GM12878 (cell line): ENCODE results near the gene LCP1. TPM values are rescaled to one million over a fixed set of nuclear protein-coding genes. Genes with fewer than 3 reads are reported as not detected.

ENCODE experiments used
- ATAC-seq: fragments of 200-7000 bp; cut with Tn5 transposase; 3 replicates; pipeline ENCODE4 v1.9.1; 2020; ENCODE audit warnings: mild to moderate bottlenecking, moderate library complexity
- BruUV-seq: library from RNA; stranded (reverse); fragments of 400-500 nt; replicated peaks from 2 replicates; lab custom pipeline; 2021; lab: Mats Ljungman, UMichigan
- CTCF ChIA-PET: fragments of 300-600 bp; sonication (Branson Sonifier 250); formaldehyde crosslinking; extraction: SDS; loops from one replicate; lab custom pipeline; 2021; ENCODE audit warnings: inconsistent platforms; lab: Yijun Ruan, JAX
- POLR2A ChIA-PET: fragments of 350-600 bp; formaldehyde crosslinking; extraction: SDS; loops from one replicate; lab custom pipeline; 2021; ENCODE audit warnings: inconsistent platforms; lab: Charles Lee
- RAD21 ChIA-PET: fragments of 300-600 bp; sonication (Branson Sonifier 250); formaldehyde crosslinking; loops from one replicate; lab custom pipeline; 2023; ENCODE audit warnings: antibody characterized with exemption; ENCODE audit not compliant: unreplicated experiment; lab: Charles Lee
- SMC1A ChIA-PET: fragments of 300-600 bp; sonication (Branson Sonifier 250); formaldehyde crosslinking; loops from one replicate; lab custom pipeline; 2023; ENCODE audit not compliant: unreplicated experiment, uncharacterized antibody; lab: Charles Lee
- DNase-seq: peaks from one replicate; pipeline ENCODE4 v3.0.0-alpha.2; 2011; ENCODE audit warnings: low read depth, low spot score
- FAIRE-seq: peaks from 3 replicates; lab custom pipeline; 2011; peaks lifted over from hg19 to GRCh38; lab: Jason Lieb, UNC
- H2AFZ ChIP-seq: 2 replicates; pipeline ENCODE4 v1.6.0; 2011; ENCODE audit warnings: low read depth, low read length, control low read depth; ENCODE audit not compliant: control insufficient read depth
- H3K27ac ChIP-seq: 2 replicates; pipeline ENCODE4 v1.5.1; 2011; ENCODE audit warnings: control low read depth; ENCODE audit not compliant: control insufficient read depth, insufficient read depth
- H3K27me3 ChIP-seq, 2 experiments: replicated peaks in 1 of 2; 2 replicates each; pipeline versions ENCODE4 v1.6.0 to v1.6.1; 2011; ENCODE audit warnings: low read length in 1 of 2; ENCODE audit not compliant: control insufficient read depth in 2 of 2, insufficient read depth in 2 of 2
- H3K36me3 ChIP-seq, 2 experiments: 2 replicates each; pipeline ENCODE4 v1.5.1; 2011; ENCODE audit warnings: low read length in 1 of 2; ENCODE audit not compliant: control insufficient read depth in 2 of 2, insufficient read depth in 2 of 2
- H3K4me1 ChIP-seq: 2 replicates; pipeline ENCODE4 v1.6.1; 2011; ENCODE audit warnings: mild to moderate bottlenecking, low read length, moderate library complexity, mixed read lengths; ENCODE audit not compliant: control insufficient read depth, insufficient read depth
- H3K4me2 ChIP-seq: 2 replicates; pipeline ENCODE4 v1.6.0; 2011; ENCODE audit warnings: control low read depth; ENCODE audit not compliant: control insufficient read depth, insufficient read depth
- H3K4me3 ChIP-seq: fragments of 200-600 bp; sonication (generic); 2 replicates; pipeline ENCODE4 v1.5.1; 2016
- H3K79me2 ChIP-seq: 2 replicates; pipeline ENCODE4 v1.6.0; 2011; ENCODE audit warnings: low read length; ENCODE audit not compliant: control insufficient read depth, insufficient read depth
- H3K9ac ChIP-seq: 2 replicates; pipeline ENCODE4 v1.8.0; 2011; ENCODE audit warnings: low read length, control low read depth, mixed read lengths; ENCODE audit not compliant: control insufficient read depth, insufficient read depth
- H3K9me3 ChIP-seq: replicated peaks from 3 replicates; pipeline ENCODE4 v1.5.1; 2011; ENCODE audit warnings: mild to moderate bottlenecking, low read length; ENCODE audit not compliant: control insufficient read depth, insufficient read depth
- H4K20me1 ChIP-seq: 2 replicates; pipeline ENCODE4 v1.6.0; 2011; ENCODE audit not compliant: control insufficient read depth, insufficient read depth
- ATF3 ChIP-seq: IDR thresholded peaks from 2 replicates; pipeline ENCODE4 v1.6.1; 2011; ENCODE audit warnings: low read depth, mild to moderate bottlenecking, low read length, moderate library complexity, borderline replicate concordance; ENCODE audit errors: extremely low read depth
- GATAD2B ChIP-seq: fragments of 450-650 bp; conservative IDR thresholded peaks from 2 replicates; pipeline ENCODE4 v1.6.1; 2017; ENCODE audit warnings: low read depth, mild to moderate bottlenecking, moderate library complexity
- MEF2A ChIP-seq: IDR thresholded peaks from 2 replicates; pipeline ENCODE4 v1.6.1; 2011; ENCODE audit warnings: low read depth, mild to moderate bottlenecking, low read length, moderate library complexity; ENCODE audit not compliant: insufficient read depth
- MLLT1 ChIP-seq: fragments of 450-650 bp; IDR thresholded peaks from 2 replicates; pipeline ENCODE4 v1.6.1; 2016; ENCODE audit warnings: mild to moderate bottlenecking
- POLR2AphosphoS5 ChIP-seq: IDR thresholded peaks from 2 replicates; pipeline ENCODE4 v1.6.1; 2011; ENCODE audit warnings: mild to moderate bottlenecking, low read length, inconsistent platforms
- SUZ12 ChIP-seq: fragments of 200-600 bp; sonication (generic); IDR thresholded peaks from one replicate; pipeline ENCODE4 v1.6.1; 2018; ENCODE audit warnings: antibody characterized with exemption, mild to moderate bottlenecking; ENCODE audit not compliant: unreplicated experiment
- TBL1XR1 ChIP-seq: IDR thresholded peaks from 2 replicates; pipeline ENCODE4 v1.6.1; 2012; ENCODE audit warnings: low read depth, low read length, improper control_type of control experiment
- WGBS: methylation state at CpG from one replicate; pipeline ENCODE4 v1.1.6; 2016; ENCODE audit warnings: low lambda C conversion rate; ENCODE audit not compliant: insufficient replicate concordance, insufficient coverage; ENCODE audit errors: missing lambda C conversion rate; 5-methylcytosine and 5-hydroxymethylcytosine counted together
- in situ Hi-C: fragments of 300-500 bp; cut with MboI; formaldehyde crosslinking; loops from 9 replicates; pipeline ENCODE4 v1.14.3; 2018; ENCODE audit warnings: mixed read lengths
- intact Hi-C: fragments of 100-400 bp; cut with micrococcal nuclease; formaldehyde crosslinking; loops from one replicate; pipeline ENCODE4 v1.14.2; 2022; ENCODE audit not compliant: unreplicated experiment
- polyA plus RNA-seq, 11 experiments: library from polyadenylated mRNA; depleted of rRNA in 4 of 11; unstranded in 6 of 11; stranded (reverse) in 5 of 11; fragments of >200 nt; fragmentation: Nextera tagmentation in 4 of 11; fragmentation: Illumina TruSeq in 1 of 11; extraction: Ambion mirVana in 4 of 11; extraction: Trizol in 1 of 11; gene quantifications; 1 replicate in 1 of 11; 2 replicates in 10 of 11; pipeline versions ENCODE4 v1.2.1 to v1.2.3, GENCODE V29; 2011 to 2016; ENCODE audit warnings: inconsistent platforms in 2 of 11, missing spikeins in 2 of 11, low read depth in 1 of 11
- total RNA-seq, 4 experiments: library from RNA; depleted of rRNA in 3 of 4; stranded (reverse); fragments of >200 nt in 3 of 4; fragmentation: Illumina TruSeq in 1 of 4; extraction: Trizol in 1 of 4; gene quantifications; 2 replicates each; pipeline versions ENCODE4 v1.2.1 to v1.2.3, GENCODE V29; 2013 to 2021

Gene LCP1
- total and polyA plus RNA-seq, 10 of the 15 experiments (the other 5 are each of a cell fraction or from before 2014, with no cell fraction given): 775 to 2,201 (median 1,556) TPM

- H3K4me1 ChIP-seq: peaks cover 57% of the 10 kb centered on the region
- intact Hi-C loops: loop anchor here (1.0 to 5.0 kb wide), 2 partner anchors 15 to 750 kb away; partner anchors contain the start of genes LCP1 and SLC25A30
- ChIA-PET SMC1A (interaction anchor here (1.1 to 16.5 kb wide), 7 partner anchors 10 to 213 kb away, joined by 3 to 295 read pairs (median 3); partner anchors contain the start of gene LCP1), POLR2A (interaction anchor here (0.9 to 6.4 kb wide), 3 partner anchors 10 to 466 kb away, joined by 3 to 95 read pairs (median 25); partner anchors contain the start of genes CBY2 and LCP1), CTCF (interaction anchor here (0.6 to 17.1 kb wide), 10 partner anchors 8 to 466 kb away, joined by 3 to 172 read pairs (median 4); partner anchors contain the start of gene LCP1), RAD21 (interaction anchor here (1.6 to 9.7 kb wide), 2 partner anchors 11 to 41 kb away, joined by 3 to 184 read pairs; partner anchors contain the start of gene LCP1)
- FAIRE-seq (no peak), DNase-seq (no peak), ATAC-seq (0 out of 3 replicates have a peak, but pooled peaks have one; percentile 0)
- H3K9ac ChIP-seq: peak overlapping the region; percentile 59
- in situ Hi-C loops: no loop called here
- 0% methylated on average over 3 of the region's 3 CpGs for WGBS
- H3K4me3 ChIP-seq: peak overlapping the region; percentile 72
- BruUV-seq: TSS peak; percentile 9
- peaks cover 93% of the 10 kb centered on the region for H3K79me2 ChIP-seq
- H4K20me1 ChIP-seq: peaks cover 21% of the 10 kb centered on the region
- H3K36me3 ChIP-seq: peaks cover 12 to 34% of the 10 kb centered on the region in 2 experiments
- peak; percentile 63 for TF ChIP-seq POLR2AphosphoS5
- TF ChIP-seq TBL1XR1: no peak
- no peak for TF ChIP-seq MEF2A
- TF ChIP-seq MLLT1: no peak
- TF ChIP-seq GATAD2B: no peak
- no peak for TF ChIP-seq SUZ12
- no peak for TF ChIP-seq ATF3
- no peaks in the 10 kb centered on the region for H3K9me3 ChIP-seq
- H3K27me3 ChIP-seq: no peaks in the 10 kb centered on the region
- H3K27ac ChIP-seq: peak overlapping the region; percentile 85
- no peak overlapping the region for H2AFZ ChIP-seq
- peak overlapping the region; percentile 99 for H3K4me2 ChIP-seq
Observed at GRCh38 chr13:46166947-46167610, 14.9 kb downstream of the LCP1 start.
